Tibial nerve (tissue), 4 donors: ENCODE data around the gene NISCH. TPM values are rescaled to one million over a fixed set of nuclear protein-coding genes. Genes with fewer than 3 reads are reported as not detected.

Experiments
- DNase-seq, 2 donors: peaks; one replicate each; pipeline ENCODE4 v3.0.0-alpha.2; 2019; ENCODE audit warnings: low spot score in 2 of 2
- H3K27ac ChIP-seq, 4 donors: fragments of 200-600 bp; sonication (generic) in 3 of 4; one replicate each; pipeline ENCODE4 v1.5.1; 2017 to 2019; ENCODE audit warnings: mild to moderate bottlenecking in 1 of 4
- H3K27me3 ChIP-seq, 2 donors: fragments of 200-600 bp; sonication (generic) in 1 of 2; one replicate each; pipeline versions ENCODE4 v1.5.1 to v1.6.0; 2017 to 2019
- H3K36me3 ChIP-seq, 3 donors: fragments of 200-600 bp; sonication (generic); one replicate each; pipeline ENCODE4 v1.5.1; 2018 to 2019
- H3K4me1 ChIP-seq, 4 donors: fragments of 200-600 bp; sonication (generic) in 3 of 4; one replicate each; pipeline ENCODE4 v1.5.1; 2017 to 2019
- H3K4me3 ChIP-seq, 4 donors: fragments of 200-600 bp; sonication (generic) in 3 of 4; one replicate each; pipeline ENCODE4 v1.5.1; 2017 to 2019; ENCODE audit warnings: mild to moderate bottlenecking in 1 of 4, moderate library complexity in 1 of 4
- H3K9me3 ChIP-seq, 4 donors: fragments of 200-600 bp; sonication (generic) in 3 of 4; one replicate each; pipeline ENCODE4 v1.5.1; 2017 to 2019
- EP300 ChIP-seq, 2 donors: sonication (generic); formaldehyde crosslinking; IDR thresholded peaks; one replicate each; pipeline ENCODE4 v1.6.1; 2017; ENCODE audit warnings: antibody characterized with exemption in 2 of 2, mild to moderate bottlenecking in 1 of 2
- POLR2A ChIP-seq, 2 donors: fragments of 450-650 bp; IDR thresholded peaks; one replicate each; pipeline ENCODE4 v1.6.1; 2017; ENCODE audit warnings: antibody characterized with exemption in 2 of 2, mild to moderate bottlenecking in 2 of 2, moderate library complexity in 2 of 2
- WGBS, 2 donors: methylation state at CpG; one replicate each; pipeline ENCODE4 v1.1.5; 2018; 5-methylcytosine and 5-hydroxymethylcytosine counted together
- total RNA-seq, 4 donors: library from RNA; depleted of rRNA; stranded (reverse); fragments of >200 nt; gene quantifications; one replicate each; pipeline ENCODE4 v1.1.0, GENCODE V29; 2016
- TF ChIP-seq, protein P1 (sequence below), 5 experiments: fragments of 200-600 bp in 3 of 5; fragments of 450-650 bp in 2 of 5; sonication (generic) in 3 of 5; IDR thresholded peaks; one replicate each; pipeline ENCODE4 v1.5.1; 2016 to 2019; ENCODE audit warnings: antibody characterized with exemption in 5 of 5, mild to moderate bottlenecking in 3 of 5, moderate library complexity in 2 of 5

NISCH gene
- total RNA-seq, 4 donors from 2014 or later = 192 to 305 (median 232) TPM

DNA sequence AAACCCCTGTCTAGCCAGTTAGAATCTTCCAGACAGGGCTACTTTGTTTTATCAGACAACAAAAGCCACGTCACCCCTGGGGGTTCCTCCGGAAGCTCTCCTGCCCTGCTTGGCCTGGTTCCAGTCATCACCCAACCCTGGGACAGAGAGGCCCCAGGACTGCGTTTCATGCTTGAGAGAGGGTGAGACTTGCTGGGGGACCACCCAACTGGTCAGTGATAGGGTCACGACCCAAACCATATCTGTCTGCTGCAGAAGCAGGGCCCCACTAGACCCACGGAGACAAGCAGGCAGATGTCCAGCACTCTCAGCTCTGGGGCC, 77.1 kb downstream of the NISCH start:
- Histone ChIP-seq H3K27me3 (no peaks in the 10 kb centered on the region), H3K36me3 (peaks cover 0 to 20% (median 0%) of the 10 kb centered on the region in 3 donors), H3K9me3 (no peaks in the 10 kb centered on the region), H3K27ac (peak overlapping the region; percentile 55 to 89 (median 76)), H3K4me1 (peaks cover 0 to 66% (median 23%) of the 10 kb centered on the region in 4 donors), H3K4me3 (peak overlapping the region; percentile 58 to 98 (median 77))
- no peak for DNase-seq
- 22 to 24% methylated on average over 5 of the region's 5 CpGs for WGBS, 2 donors
- no peak for TF ChIP-seq POLR2A (IDR thresholded peaks at IDR 0.05)
- no peak for TF ChIP-seq EP300 (IDR thresholded peaks at IDR 0.05)
- TF ChIP-seq, protein P1, sequence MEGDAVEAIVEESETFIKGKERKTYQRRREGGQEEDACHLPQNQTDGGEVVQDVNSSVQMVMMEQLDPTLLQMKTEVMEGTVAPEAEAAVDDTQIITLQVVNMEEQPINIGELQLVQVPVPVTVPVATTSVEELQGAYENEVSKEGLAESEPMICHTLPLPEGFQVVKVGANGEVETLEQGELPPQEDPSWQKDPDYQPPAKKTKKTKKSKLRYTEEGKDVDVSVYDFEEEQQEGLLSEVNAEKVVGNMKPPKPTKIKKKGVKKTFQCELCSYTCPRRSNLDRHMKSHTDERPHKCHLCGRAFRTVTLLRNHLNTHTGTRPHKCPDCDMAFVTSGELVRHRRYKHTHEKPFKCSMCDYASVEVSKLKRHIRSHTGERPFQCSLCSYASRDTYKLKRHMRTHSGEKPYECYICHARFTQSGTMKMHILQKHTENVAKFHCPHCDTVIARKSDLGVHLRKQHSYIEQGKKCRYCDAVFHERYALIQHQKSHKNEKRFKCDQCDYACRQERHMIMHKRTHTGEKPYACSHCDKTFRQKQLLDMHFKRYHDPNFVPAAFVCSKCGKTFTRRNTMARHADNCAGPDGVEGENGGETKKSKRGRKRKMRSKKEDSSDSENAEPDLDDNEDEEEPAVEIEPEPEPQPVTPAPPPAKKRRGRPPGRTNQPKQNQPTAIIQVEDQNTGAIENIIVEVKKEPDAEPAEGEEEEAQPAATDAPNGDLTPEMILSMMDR (IDR thresholded peaks at IDR 0.05) = no peak

DNA sequence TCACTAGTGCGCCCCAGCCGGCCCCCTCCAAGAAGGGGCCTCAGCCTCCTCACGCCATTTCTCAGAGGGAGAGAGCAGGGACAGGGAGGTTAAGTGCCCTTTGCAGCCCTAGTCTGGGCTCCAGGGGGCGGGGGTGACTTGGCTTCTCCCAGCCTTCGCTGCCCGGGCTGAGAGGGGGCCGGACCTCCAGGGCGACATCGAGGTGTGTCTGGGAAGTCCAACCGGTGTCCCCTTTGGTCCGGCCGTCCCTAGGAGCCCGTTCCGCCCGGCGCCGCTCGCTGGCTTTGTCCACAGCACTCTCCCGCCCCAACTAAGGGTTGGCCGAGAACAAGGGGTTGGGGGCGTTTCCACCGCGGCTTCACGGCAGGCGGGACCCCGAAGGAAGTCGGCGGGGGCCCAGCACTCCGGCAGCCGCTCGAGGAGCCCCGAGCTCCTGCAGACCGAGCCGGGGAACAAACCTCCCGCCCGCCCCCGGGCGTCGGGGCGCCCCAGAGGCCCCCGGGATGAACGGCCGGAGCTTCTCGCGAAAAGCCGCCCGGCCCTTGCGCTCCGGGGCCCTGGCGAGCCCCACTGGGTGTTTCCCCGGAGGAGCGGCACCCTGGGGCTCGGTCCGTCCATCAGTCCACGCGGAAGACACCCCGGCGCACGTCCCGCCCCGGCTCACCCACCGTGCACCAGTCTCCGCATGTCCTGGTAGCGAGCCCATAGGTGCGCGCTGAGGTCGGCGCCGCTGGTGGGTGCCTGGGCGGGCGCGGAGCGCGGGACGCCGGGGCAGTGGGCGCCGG, 77.6 kb downstream of the NISCH start:
- peaks cover 0 to 70% (median 29%) of the 10 kb centered on the region in 4 donors for H3K4me1 ChIP-seq
- peak overlapping the region; percentile 58 to 98 (median 77) for H3K4me3 ChIP-seq
- no peaks in the 10 kb centered on the region for H3K27me3 ChIP-seq
- DNase-seq = no peak
- H3K27ac ChIP-seq = peak overlapping the region; percentile 55 to 89 (median 76)
- H3K36me3 ChIP-seq = peaks cover 0 to 14% (median 0%) of the 10 kb centered on the region in 3 donors
- TF ChIP-seq, protein P1 (IDR thresholded peaks at IDR 0.05) = no peak
- TF ChIP-seq POLR2A (IDR thresholded peaks at IDR 0.05) = no peak
- no peak for TF ChIP-seq EP300 (IDR thresholded peaks at IDR 0.05)
- WGBS, 2 donors = 4 to 6% methylated on average over 29 of the region's 78 CpGs
- no peaks in the 10 kb centered on the region for H3K9me3 ChIP-seq

GRCh38 chr3:52533623-52534280, 78.3 kb downstream of the NISCH start, which contains the start of gene NT5DC2:
TSS of gene NT5DC2 (minus strand) at chr3:52533857. CDS start at chr3:52533737, 120 bp downstream.
- 2 to 6% methylated on average over 3 to 22 of the region's 91 CpGs for WGBS, 2 donors
- Histone ChIP-seq H3K9me3 (no peaks in the 10 kb centered on the region), H3K27ac (peak within 1 kb of the TSS; percentile 65 to 93 (median 83)), H3K4me1 (peaks cover 0 to 75% (median 34%) of the 10 kb centered on the region in 4 donors), H3K4me3 (peak within 1 kb of the TSS; percentile 58 to 98 (median 77)), H3K36me3 (peaks cover 0 to 7% (median 0%) of the 10 kb centered on the region in 3 donors), H3K27me3 (no peaks in the 10 kb centered on the region)
- TF ChIP-seq, protein P1 (IDR thresholded peaks at IDR 0.05) = peak in 1 of 5 experiments; percentile 20
- no peak for TF ChIP-seq POLR2A (IDR thresholded peaks at IDR 0.05)
- no peak for TF ChIP-seq EP300 (IDR thresholded peaks at IDR 0.05)
- DNase-seq = peak; percentile 44 to 48

- WGBS, 2 donors = 28 to 44% methylated on average over 39 to 47 of the region's 57 CpGs
- H3K27me3 ChIP-seq = no peaks in the 10 kb centered on the region
- peaks cover 0 to 80% (median 38%) of the 10 kb centered on the region in 4 donors for H3K4me1 ChIP-seq
- no peak for DNase-seq
- no peaks in the 10 kb centered on the region for H3K9me3 ChIP-seq
- H3K36me3 ChIP-seq = no peaks in the 10 kb centered on the region
- peak overlapping the region; percentile 44 to 89 (median 58) for H3K4me3 ChIP-seq
- H3K27ac ChIP-seq = peak overlapping the region; percentile 65 to 93 (median 79)
- TF ChIP-seq EP300 (IDR thresholded peaks at IDR 0.05) (no peak), POLR2A (IDR thresholded peaks at IDR 0.05) (no peak)
- TF ChIP-seq, protein P1 (IDR thresholded peaks at IDR 0.05) = no peak
These were observed 79.1 kb downstream of the NISCH start for GRCh38 chr3:52534281-52535183.
